Muscle layer of duodenum (tissue), 2 donors: Measurements from ENCODE around the gene ZNF892.

Experiments used
- H3K27ac ChIP-seq: one replicate; pipeline ENCODE4 v1.7.0; 2013; ENCODE audit warnings: mild to moderate bottlenecking, low read length
- H3K27me3 ChIP-seq: one replicate; pipeline ENCODE4 v1.7.0; 2013; ENCODE audit warnings: low read depth, mild to moderate bottlenecking, control low read depth, low read length
- H3K36me3 ChIP-seq, 2 donors: one replicate each; pipeline ENCODE4 v1.7.0; 2013; ENCODE audit warnings: low read length in 2 of 2, control low read depth in 1 of 2, mild to moderate bottlenecking in 1 of 2; ENCODE audit not compliant: insufficient read depth in 2 of 2, control insufficient read depth in 1 of 2
- H3K4me1 ChIP-seq, 2 donors: one replicate each; pipeline ENCODE4 v1.7.0; 2013; ENCODE audit warnings: low read length in 2 of 2, mild to moderate bottlenecking in 2 of 2, control low read depth in 1 of 2, moderate library complexity in 1 of 2; ENCODE audit not compliant: insufficient read depth in 2 of 2, control insufficient read depth in 1 of 2
- H3K4me3 ChIP-seq, 2 donors: one replicate each; pipeline ENCODE4 v1.7.0; 2013; ENCODE audit warnings: low read length in 2 of 2, low read depth in 1 of 2, mild to moderate bottlenecking in 1 of 2
- H3K9me3 ChIP-seq, 2 donors: one replicate each; pipeline ENCODE4 v1.7.0; 2013; ENCODE audit warnings: low read length in 2 of 2, control low read depth in 1 of 2, mild to moderate bottlenecking in 1 of 2; ENCODE audit not compliant: control insufficient read depth in 1 of 2
- donor health status: healthy.

Gene ZNF892

GRCh38 chr2:95207111-95207961 is at the start of gene ZNF892:
Gene ZNF892 (plus strand): TSS chr2:95207521. CDS start chr2:95207816, 295 bp downstream.
- peaks cover 0 to 15% of the 10 kb centered on the region in 2 donors for H3K4me1 ChIP-seq
- H3K4me3 ChIP-seq = peak within 1 kb of the TSS; percentile 61 to 73
- peak within 1 kb of the TSS; percentile 20 for H3K27ac ChIP-seq
- H3K27me3 ChIP-seq = no peaks in the 10 kb centered on the region
- peaks cover 15 to 18% of the 10 kb centered on the region in 2 donors for H3K9me3 ChIP-seq
- H3K36me3 ChIP-seq = peaks cover 17 to 29% of the 10 kb centered on the region in 2 donors

- peak overlapping the region; percentile 71 to 90 for H3K4me3 ChIP-seq
- H3K36me3 ChIP-seq = peaks cover 22 to 29% of the 10 kb centered on the region in 2 donors
- H3K27ac ChIP-seq = no peak overlapping the region
- peaks cover 0 to 14% of the 10 kb centered on the region in 2 donors for H3K4me1 ChIP-seq
- H3K9me3 ChIP-seq = peaks cover 4 to 7% of the 10 kb centered on the region in 2 donors
- H3K27me3 ChIP-seq = no peaks in the 10 kb centered on the region
Measured at GRCh38 chr2:95158441-95158840, 48.9 kb upstream of the ZNF892 start.

- H3K27ac ChIP-seq = no peak overlapping the region
- H3K9me3 ChIP-seq = peaks cover 3 to 6% of the 10 kb centered on the region in 2 donors
- peaks cover 22 to 23% of the 10 kb centered on the region in 2 donors for H3K36me3 ChIP-seq
- peak overlapping the region; percentile 71 to 90 for H3K4me3 ChIP-seq
- H3K4me1 ChIP-seq = peaks cover 2 to 14% of the 10 kb centered on the region in 2 donors
- no peaks in the 10 kb centered on the region for H3K27me3 ChIP-seq
Measured at GRCh38 chr2:95158891-95159619, 48.3 kb upstream of the ZNF892 start.

GRCh38 chr2:95159690-95160449 is 47.5 kb upstream of the ZNF892 start, which contains the start of gene ZNF514:
Gene ZNF514 (minus strand): TSS chr2:95159848. CDS start chr2:95153253, 6,595 bp downstream.
- Histone ChIP-seq H3K9me3 (peaks cover 0 to 2% of the 10 kb centered on the region in 2 donors), H3K27ac (peak within 1 kb of the TSS; percentile 49), H3K4me1 (peaks cover 9 to 14% of the 10 kb centered on the region in 2 donors), H3K36me3 (peaks cover 14 to 15% of the 10 kb centered on the region in 2 donors), H3K27me3 (no peaks in the 10 kb centered on the region), H3K4me3 (peak within 1 kb of the TSS; percentile 71 to 90)

GRCh38 chr2:95165030-95165370 is 42.3 kb upstream of the ZNF892 start:
- Histone ChIP-seq H3K9me3 (no peaks in the 10 kb centered on the region), H3K4me3 (peak overlapping the region; percentile 89 to 97), H3K4me1 (peaks cover 10 to 17% of the 10 kb centered on the region in 2 donors), H3K27me3 (no peaks in the 10 kb centered on the region), H3K27ac (peak overlapping the region; percentile 98), H3K36me3 (no peaks in the 10 kb centered on the region)

- H3K9me3 ChIP-seq = no peaks in the 10 kb centered on the region
- peak within 1 kb of the TSS; percentile 98 for H3K27ac ChIP-seq
- H3K36me3 ChIP-seq = no peaks in the 10 kb centered on the region
- H3K4me1 ChIP-seq = peaks cover 10 to 17% of the 10 kb centered on the region in 2 donors
- H3K27me3 ChIP-seq = no peaks in the 10 kb centered on the region
- peak within 1 kb of the TSS; percentile 89 to 97 for H3K4me3 ChIP-seq
Measured at GRCh38 chr2:95165371-95166064, 41.8 kb upstream of the ZNF892 start, which contains the start of gene ZNF2. Gene ZNF2 (plus strand): TSS chr2:95165809. CDS start chr2:95176227, 10,418 bp downstream.

GRCh38 chr2:95166065-95166763 is 41.1 kb upstream of the ZNF892 start:
- H3K4me3 ChIP-seq = peak overlapping the region; percentile 89 to 97
- no peaks in the 10 kb centered on the region for H3K36me3 ChIP-seq
- peak overlapping the region; percentile 98 for H3K27ac ChIP-seq
- no peaks in the 10 kb centered on the region for H3K9me3 ChIP-seq
- no peaks in the 10 kb centered on the region for H3K27me3 ChIP-seq
- peaks cover 10 to 17% of the 10 kb centered on the region in 2 donors for H3K4me1 ChIP-seq

GRCh38 chr2:95171902-95172301 is 35.4 kb upstream of the ZNF892 start:
- Histone ChIP-seq H3K9me3 (no peaks in the 10 kb centered on the region), H3K4me3 (no peak overlapping the region)

GRCh38 chr2:95174031-95174542 is 33.2 kb upstream of the ZNF892 start:
- Histone ChIP-seq H3K9me3 (no peaks in the 10 kb centered on the region), H3K4me1 (no peaks in the 10 kb centered on the region), H3K4me3 (no peak overlapping the region), H3K27me3 (no peaks in the 10 kb centered on the region), H3K36me3 (peaks cover 9 to 18% of the 10 kb centered on the region in 2 donors), H3K27ac (no peak overlapping the region)

More at GRCh38 chr2:95171902-95172301, 35.4 kb upstream of the ZNF892 start:
- Histone ChIP-seq H3K4me1 (peaks cover 0 to 1% of the 10 kb centered on the region in 2 donors), H3K27ac (no peak overlapping the region), H3K27me3 (no peaks in the 10 kb centered on the region), H3K36me3 (peaks cover 2 to 9% of the 10 kb centered on the region in 2 donors)

GRCh38 chr2:95179451-95179850 is 27.9 kb upstream of the ZNF892 start:
- Histone ChIP-seq H3K27ac (no peak overlapping the region), H3K4me3 (no peak overlapping the region), H3K9me3 (peaks cover 0 to 12% of the 10 kb centered on the region in 2 donors), H3K36me3 (peaks cover 35 to 66% of the 10 kb centered on the region in 2 donors), H3K4me1 (no peaks in the 10 kb centered on the region), H3K27me3 (no peaks in the 10 kb centered on the region)
